OCI-LY7 (cell line): ENCODE measurements around the gene THSD7B. TPM values are rescaled to one million over a fixed set of nuclear protein-coding genes. Genes with fewer than 3 reads are reported as not detected.

Experiments used
- BruUV-seq: library from RNA; stranded (reverse); fragments of 400-500 nt; replicated peaks from 2 replicates; lab custom pipeline; 2021; lab: Mats Ljungman, UMichigan
- CTCF ChIA-PET: fragments of 300-600 bp; sonication (Branson Sonifier 250); formaldehyde crosslinking; loops from one replicate; lab custom pipeline; 2022; ENCODE audit warnings: antibody characterized with exemption; ENCODE audit not compliant: unreplicated experiment; lab: Charles Lee
- POLR2A ChIA-PET: fragments of 300-600 bp; sonication (Branson Sonifier 250); formaldehyde crosslinking; loops from one replicate; lab custom pipeline; 2022; ENCODE audit warnings: antibody characterized with exemption; lab: Charles Lee
- DNase-seq: peaks from one replicate; pipeline ENCODE4 v3.0.0-alpha.2; 2015; ENCODE audit warnings: low spot score
- H2AFZ ChIP-seq: fragments of 200-600 bp; sonication (generic), shearing (Covaris generic); 2 replicates; pipeline ENCODE4 v1.6.1; 2014; ENCODE audit warnings: mild to moderate bottlenecking, antibody characterized with exemption, low read length, moderate library complexity
- H3K27ac ChIP-seq: fragments of 200-600 bp; sonication (generic); 2 replicates; pipeline ENCODE4 v1.5.1; 2014; ENCODE audit warnings: mixed run types, low read depth, mild to moderate bottlenecking, moderate library complexity, low read length, inconsistent platforms; ENCODE audit not compliant: poor library complexity, severe bottlenecking
- H3K36me3 ChIP-seq: fragments of 200-600 bp; sonication (generic); 2 replicates; pipeline ENCODE4 v1.6.1; 2014; ENCODE audit warnings: mild to moderate bottlenecking, antibody characterized with exemption, low read length, moderate library complexity, mixed read lengths; ENCODE audit not compliant: insufficient read depth
- H3K4me1 ChIP-seq: fragments of 200-600 bp; sonication (generic); 2 replicates; pipeline ENCODE4 v1.5.1; 2014; ENCODE audit warnings: mild to moderate bottlenecking, low read length; ENCODE audit not compliant: insufficient read depth, poor library complexity, severe bottlenecking
- H3K4me2 ChIP-seq: fragments of 200-600 bp; sonication (generic); 2 replicates; pipeline ENCODE4 v1.6.1; 2014; ENCODE audit warnings: mild to moderate bottlenecking, low read length
- H3K4me3 ChIP-seq: fragments of 200-600 bp; sonication (generic); 2 replicates; pipeline ENCODE4 v1.5.1; 2014; ENCODE audit warnings: mild to moderate bottlenecking, low read depth, low read length; ENCODE audit not compliant: poor library complexity, severe bottlenecking
- H3K79me2 ChIP-seq: fragments of 200-600 bp; sonication (generic); 2 replicates; pipeline ENCODE4 v1.6.1; 2016; ENCODE audit warnings: low read depth, mild to moderate bottlenecking, low read length, moderate library complexity, mixed read lengths; ENCODE audit not compliant: insufficient read depth
- H3K9me2 ChIP-seq: fragments of 200-600 bp; sonication (generic); 2 replicates; pipeline ENCODE4 v1.6.1; 2016; ENCODE audit warnings: mild to moderate bottlenecking, low read length, mixed read lengths; ENCODE audit not compliant: insufficient read depth
- H3K9me3 ChIP-seq: fragments of 200-600 bp; sonication (generic); 2 replicates; pipeline ENCODE4 v1.6.1; 2014; ENCODE audit warnings: mild to moderate bottlenecking, mixed run types, low read length, mixed read lengths
- H4K20me1 ChIP-seq: fragments of 200-600 bp; sonication (generic); 2 replicates; pipeline ENCODE4 v1.6.1; 2014; ENCODE audit warnings: mild to moderate bottlenecking, antibody characterized with exemption, low read length, moderate library complexity, mixed read lengths; ENCODE audit not compliant: insufficient read depth
- EZH2phosphoT487 ChIP-seq: fragments of 200-600 bp; sonication (generic); IDR thresholded peaks from 2 replicates; pipeline ENCODE4 v1.6.1; 2018; ENCODE audit warnings: low read depth, borderline replicate concordance, mild to moderate bottlenecking, mixed run types, antibody characterized with exemption, low read length, moderate library complexity, mixed read lengths
- intact Hi-C: fragments of 100-400 bp; cut with micrococcal nuclease; formaldehyde crosslinking; loops from one replicate; pipeline ENCODE4 v1.10.0; 2022; ENCODE audit not compliant: unreplicated experiment
- total RNA-seq, 2 experiments: library from RNA; depleted of rRNA in 1 of 2; stranded (reverse); fragments of >200 nt in 1 of 2; shearing (Covaris generic) in 1 of 2; gene quantifications; 2 replicates each; pipeline ENCODE4 v1.2.3, GENCODE V29; 2014 to 2022
- TF ChIP-seq, protein P1 (sequence below): fragments of 200-600 bp; sonication (generic); conservative IDR thresholded peaks from 2 replicates; pipeline ENCODE4 v1.5.1; 2014; ENCODE audit warnings: mild to moderate bottlenecking, antibody characterized with exemption, low read length, moderate library complexity, mixed read lengths

THSD7B gene
- total RNA-seq, 2 experiments from 2014 or later, result 1.8 TPM

DNA sequence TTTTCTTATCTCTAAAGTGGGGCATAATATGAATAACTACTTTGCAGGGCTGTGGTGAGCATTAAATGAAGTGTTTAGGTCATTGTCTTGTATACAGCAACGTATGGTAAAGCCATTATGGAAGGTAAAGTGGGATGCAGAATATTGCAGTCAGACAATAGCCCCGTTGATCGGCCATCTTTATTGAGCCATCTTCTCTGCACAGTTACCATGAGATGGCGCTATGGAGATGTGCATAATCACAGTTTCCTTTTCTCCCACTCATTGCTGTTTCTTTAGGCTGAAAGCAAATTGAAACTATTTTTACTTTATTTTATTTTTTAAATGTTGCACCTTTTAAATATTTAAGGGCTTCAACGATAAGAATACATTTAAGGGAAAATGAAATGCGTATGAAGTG is 108.9 kb downstream of the THSD7B start:
- ChIA-PET CTCF (no interaction called here), POLR2A (interaction anchor here (0.7 kb wide), 1 partner anchor 9 kb away, joined by 3 read pairs; no protein-coding TSS in a partner anchor)
- Histone ChIP-seq H3K27ac (no peak overlapping the region), H2AFZ (no peak overlapping the region), H3K4me1 (no peaks in the 10 kb centered on the region), H3K9me2 (no peaks in the 10 kb centered on the region), H3K9me3 (no peaks in the 10 kb centered on the region), H3K4me3 (no peak overlapping the region), H3K79me2 (no peaks in the 10 kb centered on the region), H3K4me2 (no peak overlapping the region), H3K36me3 (no peaks in the 10 kb centered on the region), H4K20me1 (no peaks in the 10 kb centered on the region)
- TF ChIP-seq, protein P1, sequence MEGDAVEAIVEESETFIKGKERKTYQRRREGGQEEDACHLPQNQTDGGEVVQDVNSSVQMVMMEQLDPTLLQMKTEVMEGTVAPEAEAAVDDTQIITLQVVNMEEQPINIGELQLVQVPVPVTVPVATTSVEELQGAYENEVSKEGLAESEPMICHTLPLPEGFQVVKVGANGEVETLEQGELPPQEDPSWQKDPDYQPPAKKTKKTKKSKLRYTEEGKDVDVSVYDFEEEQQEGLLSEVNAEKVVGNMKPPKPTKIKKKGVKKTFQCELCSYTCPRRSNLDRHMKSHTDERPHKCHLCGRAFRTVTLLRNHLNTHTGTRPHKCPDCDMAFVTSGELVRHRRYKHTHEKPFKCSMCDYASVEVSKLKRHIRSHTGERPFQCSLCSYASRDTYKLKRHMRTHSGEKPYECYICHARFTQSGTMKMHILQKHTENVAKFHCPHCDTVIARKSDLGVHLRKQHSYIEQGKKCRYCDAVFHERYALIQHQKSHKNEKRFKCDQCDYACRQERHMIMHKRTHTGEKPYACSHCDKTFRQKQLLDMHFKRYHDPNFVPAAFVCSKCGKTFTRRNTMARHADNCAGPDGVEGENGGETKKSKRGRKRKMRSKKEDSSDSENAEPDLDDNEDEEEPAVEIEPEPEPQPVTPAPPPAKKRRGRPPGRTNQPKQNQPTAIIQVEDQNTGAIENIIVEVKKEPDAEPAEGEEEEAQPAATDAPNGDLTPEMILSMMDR, result peak; percentile 76
- TF ChIP-seq EZH2phosphoT487, result no peak
- BruUV-seq, result no TSS peak
- peak; percentile 25 for DNase-seq
- intact Hi-C loops, result loop anchor here (5.0 kb wide), 1 partner anchor 963 kb away; no protein-coding TSS in a partner anchor

DNA sequence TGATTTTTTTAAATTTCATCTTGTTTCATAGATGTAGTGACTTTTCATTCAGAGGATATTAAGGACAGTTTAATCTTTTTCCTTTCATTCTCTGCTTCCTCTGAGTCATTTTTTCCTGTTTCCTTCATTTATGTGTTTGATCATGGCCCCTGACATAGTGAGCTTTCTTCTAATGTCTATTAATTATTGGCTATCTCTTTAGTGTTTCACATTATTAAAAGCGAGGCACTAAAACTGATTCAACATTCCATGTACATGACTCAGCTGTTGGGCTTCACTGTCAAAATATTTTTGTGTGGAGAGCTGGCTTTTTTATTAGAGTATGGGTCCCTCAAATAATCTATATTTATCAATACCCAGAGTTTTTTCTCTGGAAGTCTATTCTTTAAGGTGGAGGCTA is 125.8 kb downstream of the THSD7B start:
- no peaks in the 10 kb centered on the region for H3K9me3 ChIP-seq
- intact Hi-C loops, result no loop called here
- H3K9me2 ChIP-seq, result no peaks in the 10 kb centered on the region
- no peak overlapping the region for H3K27ac ChIP-seq
- no peaks in the 10 kb centered on the region for H3K79me2 ChIP-seq
- TF ChIP-seq, protein P1, result no peak
- TF ChIP-seq EZH2phosphoT487, result no peak
- no peak for DNase-seq
- H3K4me1 ChIP-seq, result no peaks in the 10 kb centered on the region
- no peak overlapping the region for H3K4me2 ChIP-seq
- no peaks in the 10 kb centered on the region for H3K36me3 ChIP-seq
- no TSS peak for BruUV-seq
- no peak overlapping the region for H2AFZ ChIP-seq
- no peaks in the 10 kb centered on the region for H4K20me1 ChIP-seq
- H3K4me3 ChIP-seq, result no peak overlapping the region
- POLR2A ChIA-PET, result interaction anchor here (0.5 to 1.1 kb wide), 2 partner anchors 9 to 1379 kb away, joined by 3 to 4 read pairs; no protein-coding TSS in a partner anchor
- CTCF ChIA-PET, result no interaction called here

DNA sequence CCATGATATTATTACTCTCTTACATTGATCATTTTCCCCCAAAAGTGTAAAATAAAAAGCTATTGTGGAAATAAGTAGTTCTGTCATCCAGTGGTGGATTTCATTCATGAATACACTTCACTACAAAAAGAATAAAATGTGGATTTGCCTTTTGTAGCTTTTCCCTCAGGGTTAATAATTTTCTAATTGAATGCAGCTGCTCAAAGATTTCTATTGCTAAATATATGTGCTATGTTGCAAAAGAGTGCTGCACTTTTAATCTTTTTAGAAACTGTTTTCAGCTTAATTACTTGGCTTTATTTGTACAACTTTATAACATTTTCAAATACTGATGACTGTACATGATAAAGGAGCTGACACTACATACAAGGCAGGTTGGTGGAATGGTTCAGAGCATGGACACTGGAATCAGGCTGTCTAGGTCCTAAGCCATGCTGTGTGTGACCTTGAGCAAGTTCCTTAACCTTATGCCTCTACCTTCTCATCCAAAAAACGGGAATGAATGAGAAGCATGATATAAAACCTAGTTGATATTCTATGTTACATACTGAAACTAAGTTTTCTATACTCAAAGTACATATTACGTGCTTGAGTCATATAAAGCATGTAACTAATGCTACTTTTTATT is 128.8 kb downstream of the THSD7B start:
- H3K79me2 ChIP-seq, result no peaks in the 10 kb centered on the region
- H3K36me3 ChIP-seq, result no peaks in the 10 kb centered on the region
- H3K9me3 ChIP-seq, result no peaks in the 10 kb centered on the region
- no peaks in the 10 kb centered on the region for H3K9me2 ChIP-seq
- H4K20me1 ChIP-seq, result no peaks in the 10 kb centered on the region
- TF ChIP-seq, protein P1, result no peak
- TF ChIP-seq EZH2phosphoT487, result no peak
- no peak overlapping the region for H3K27ac ChIP-seq
- H3K4me1 ChIP-seq, result no peaks in the 10 kb centered on the region
- no TSS peak for BruUV-seq
- H3K4me3 ChIP-seq, result no peak overlapping the region
- no peak overlapping the region for H3K4me2 ChIP-seq
- DNase-seq, result no peak
- no peak overlapping the region for H2AFZ ChIP-seq
- intact Hi-C loops, result no loop called here
- CTCF ChIA-PET, result no interaction called here
- POLR2A ChIA-PET, result interaction anchor here (1.1 kb wide), 1 partner anchor 11 kb away, joined by 5 read pairs; no protein-coding TSS in a partner anchor
